IPS-18c (cell line): Measurements from ENCODE around the gene PTGDR.

Experiments
- H3K4me3 ChIP-seq: 2 replicates; pipeline ENCODE4 v1.7.0; 2013; ENCODE audit warnings: low read depth, mild to moderate bottlenecking, low read length, moderate library complexity; ENCODE audit not compliant: insufficient read depth
- H3K9me3 ChIP-seq: one replicate; pipeline ENCODE4 v1.6.1; 2013; ENCODE audit warnings: mild to moderate bottlenecking, low read length, moderate library complexity; ENCODE audit not compliant: control insufficient read depth, insufficient read depth

Gene PTGDR

GRCh38 chr14:52296378-52296777 lies 28.9 kb downstream of the PTGDR start:
- Histone ChIP-seq H3K9me3 (no peaks in the 10 kb centered on the region), H3K4me3 (no peak overlapping the region)

GRCh38 chr14:52298795-52299194 lies 31.3 kb downstream of the PTGDR start:
- Histone ChIP-seq H3K4me3 (no peak overlapping the region), H3K9me3 (no peaks in the 10 kb centered on the region)

GRCh38 chr14:52299692-52300278 lies 32.3 kb downstream of the PTGDR start:
- no peak overlapping the region for H3K4me3 ChIP-seq

GRCh38 chr14:52303236-52303635 lies 35.7 kb downstream of the PTGDR start:
- H3K9me3 ChIP-seq = no peaks in the 10 kb centered on the region
- H3K4me3 ChIP-seq = no peak overlapping the region

More at GRCh38 chr14:52299692-52300278, 32.3 kb downstream of the PTGDR start:
- no peaks in the 10 kb centered on the region for H3K9me3 ChIP-seq

GRCh38 chr14:52304248-52304904 lies 36.9 kb downstream of the PTGDR start:
- no peak overlapping the region for H3K4me3 ChIP-seq

GRCh38 chr14:52305014-52305413 lies 37.5 kb downstream of the PTGDR start:
- Histone ChIP-seq H3K4me3 (no peak overlapping the region), H3K9me3 (no peaks in the 10 kb centered on the region)

More at GRCh38 chr14:52304248-52304904, 36.9 kb downstream of the PTGDR start:
- H3K9me3 ChIP-seq = no peaks in the 10 kb centered on the region

GRCh38 chr14:52307376-52307775 lies 39.9 kb downstream of the PTGDR start:
- H3K4me3 ChIP-seq = no peak overlapping the region
- H3K9me3 ChIP-seq = no peaks in the 10 kb centered on the region

- H3K4me3 ChIP-seq = no peak overlapping the region
Measured at GRCh38 chr14:52307905-52308304, 40.4 kb downstream of the PTGDR start.

GRCh38 chr14:52310541-52310940 lies 43.0 kb downstream of the PTGDR start:
- Histone ChIP-seq H3K4me3 (no peak overlapping the region), H3K9me3 (no peaks in the 10 kb centered on the region)

More at GRCh38 chr14:52307905-52308304, 40.4 kb downstream of the PTGDR start:
- H3K9me3 ChIP-seq = no peaks in the 10 kb centered on the region

GRCh38 chr14:52312931-52313355 lies 45.4 kb downstream of the PTGDR start:
- no peak overlapping the region for H3K4me3 ChIP-seq

GRCh38 chr14:52313462-52313861 lies 46.0 kb downstream of the PTGDR start:
- peak overlapping the region; percentile 34; the same call in 1 of the 2 replicates for H3K4me3 ChIP-seq
- no peaks in the 10 kb centered on the region for H3K9me3 ChIP-seq

More at GRCh38 chr14:52312931-52313355, 45.4 kb downstream of the PTGDR start:
- no peaks in the 10 kb centered on the region for H3K9me3 ChIP-seq

- peak within 1 kb of the TSS; percentile 34 for H3K4me3 ChIP-seq
Measured at GRCh38 chr14:52313903-52314594, 46.6 kb downstream of the PTGDR start, which contains the start of gene PTGER2. TSS of gene PTGER2 (plus strand) at chr14:52314312. CDS start at chr14:52314549, 237 bp downstream.

GRCh38 chr14:52314595-52315354 lies 47.3 kb downstream of the PTGDR start:
- peak overlapping the region; percentile 34 for H3K4me3 ChIP-seq
- no peaks in the 10 kb centered on the region for H3K9me3 ChIP-seq

More at GRCh38 chr14:52313903-52314594, 46.6 kb downstream of the PTGDR start, which contains the start of gene PTGER2:
- H3K9me3 ChIP-seq = no peaks in the 10 kb centered on the region

GRCh38 chr14:52315355-52315718 lies 47.8 kb downstream of the PTGDR start:
- Histone ChIP-seq H3K9me3 (no peaks in the 10 kb centered on the region), H3K4me3 (peak overlapping the region; percentile 34)

- Histone ChIP-seq H3K9me3 (no peaks in the 10 kb centered on the region), H3K4me3 (no peak overlapping the region)
Measured at GRCh38 chr14:52318062-52318461, 50.6 kb downstream of the PTGDR start.

GRCh38 chr14:52318826-52319645 lies 51.5 kb downstream of the PTGDR start:
- Histone ChIP-seq H3K9me3 (no peaks in the 10 kb centered on the region), H3K4me3 (no peak overlapping the region)
